Osteoblast (primary cell): ENCODE results near the gene TMTC2. TPM values are rescaled to one million over a fixed set of nuclear protein-coding genes. Genes with fewer than 3 reads are reported as not detected.

ENCODE experiments used
- DNase-seq: peaks from one replicate; pipeline ENCODE4 v3.0.0; 2011; ENCODE audit warnings: low spot score, mixed read lengths; ENCODE audit not compliant: insufficient read length; ENCODE audit errors: missing footprints
- H2AFZ ChIP-seq: 2 replicates; pipeline ENCODE4 v1.6.0; 2011; ENCODE audit warnings: mild to moderate bottlenecking, low read length
- H3K27ac ChIP-seq: 2 replicates; pipeline ENCODE4 v1.5.1; 2011; ENCODE audit warnings: mild to moderate bottlenecking, low read depth, low read length, moderate library complexity
- H3K27me3 ChIP-seq: 2 replicates; pipeline ENCODE4 v1.6.0; 2012; ENCODE audit warnings: mild to moderate bottlenecking, control low read depth, inconsistent platforms, low read length, moderate library complexity; ENCODE audit not compliant: insufficient read depth
- H3K36me3 ChIP-seq: 2 replicates; pipeline ENCODE4 v1.5.1; 2011; ENCODE audit warnings: mild to moderate bottlenecking, low read length, control low read depth, moderate library complexity; ENCODE audit not compliant: insufficient read depth
- H3K4me1 ChIP-seq: 2 replicates; pipeline ENCODE4 v1.5.1; 2011; ENCODE audit warnings: mild to moderate bottlenecking, low read length, control low read depth, moderate library complexity; ENCODE audit not compliant: insufficient read depth
- H3K4me2 ChIP-seq: 2 replicates; pipeline ENCODE4 v1.6.0; 2011; ENCODE audit warnings: mild to moderate bottlenecking, low read length; ENCODE audit not compliant: insufficient read depth
- H3K4me3 ChIP-seq: fragments of 200-600 bp; sonication (generic); 3 replicates; pipeline ENCODE4 v1.5.1; 2012; ENCODE audit warnings: mild to moderate bottlenecking, low read length, inconsistent platforms; ENCODE audit not compliant: insufficient read depth
- H3K79me2 ChIP-seq: 2 replicates; pipeline ENCODE4 v1.6.0; 2012; ENCODE audit warnings: mild to moderate bottlenecking, low read length, control low read depth, inconsistent platforms; ENCODE audit not compliant: insufficient read depth
- H3K9me3 ChIP-seq: 2 replicates; pipeline ENCODE4 v1.5.1; 2011; ENCODE audit warnings: low read depth, low read length, control low read depth
- H4K20me1 ChIP-seq: 2 replicates; pipeline ENCODE4 v1.6.0; 2012; ENCODE audit warnings: mild to moderate bottlenecking, low read length, control low read depth; ENCODE audit not compliant: insufficient read depth
- CTCF ChIP-seq: IDR thresholded peaks from 2 replicates; pipeline ENCODE4 v1.5.1; 2011; ENCODE audit warnings: mild to moderate bottlenecking, low read depth, low read length, moderate library complexity; ENCODE audit errors: extremely low read depth
- total RNA-seq: library from RNA; depleted of rRNA; stranded (reverse); fragments of >200 nt; gene quantifications from 2 replicates; pipeline ENCODE4 v1.2.3, GENCODE V29; 2012

TMTC2 gene
- total RNA-seq, 1 donor = 2.5 TPM

- H3K9me3 ChIP-seq = no peaks in the 10 kb centered on the region
- DNase-seq = no peak
- TF ChIP-seq CTCF = no peak
- no peaks in the 10 kb centered on the region for H3K4me1 ChIP-seq
- H3K4me3 ChIP-seq = no peak overlapping the region
- no peak overlapping the region for H2AFZ ChIP-seq
- H3K79me2 ChIP-seq = no peaks in the 10 kb centered on the region
- H3K27ac ChIP-seq = no peak overlapping the region
- H3K4me2 ChIP-seq = no peak overlapping the region
- H3K27me3 ChIP-seq = no peaks in the 10 kb centered on the region
- no peaks in the 10 kb centered on the region for H3K36me3 ChIP-seq
- no peaks in the 10 kb centered on the region for H4K20me1 ChIP-seq
These were observed 19.1 kb downstream of the TMTC2 start for GRCh38 chr12:82705774-82706173.

GRCh38 chr12:82708061-82708879 lies 21.6 kb downstream of the TMTC2 start:
- Histone ChIP-seq H3K79me2 (no peaks in the 10 kb centered on the region), H3K27ac (no peak overlapping the region), H3K9me3 (no peaks in the 10 kb centered on the region), H4K20me1 (no peaks in the 10 kb centered on the region), H2AFZ (no peak overlapping the region), H3K4me3 (no peak overlapping the region), H3K27me3 (no peaks in the 10 kb centered on the region), H3K36me3 (no peaks in the 10 kb centered on the region), H3K4me2 (no peak overlapping the region), H3K4me1 (no peaks in the 10 kb centered on the region)
- TF ChIP-seq CTCF = no peak
- peak; percentile 61 for DNase-seq

- Histone ChIP-seq H3K79me2 (no peaks in the 10 kb centered on the region), H3K27ac (no peak overlapping the region), H3K4me1 (no peaks in the 10 kb centered on the region), H3K4me2 (no peak overlapping the region), H2AFZ (no peak overlapping the region), H3K27me3 (no peaks in the 10 kb centered on the region), H3K9me3 (no peaks in the 10 kb centered on the region), H3K4me3 (no peak overlapping the region), H4K20me1 (no peaks in the 10 kb centered on the region), H3K36me3 (no peaks in the 10 kb centered on the region)
- no peak for DNase-seq
- no peak for TF ChIP-seq CTCF
These were observed 23.2 kb downstream of the TMTC2 start for GRCh38 chr12:82709794-82710355.

- H3K27me3 ChIP-seq = no peaks in the 10 kb centered on the region
- no peaks in the 10 kb centered on the region for H3K4me1 ChIP-seq
- H3K4me3 ChIP-seq = no peak overlapping the region
- H3K27ac ChIP-seq = no peak overlapping the region
- no peaks in the 10 kb centered on the region for H3K9me3 ChIP-seq
- no peak for TF ChIP-seq CTCF
- no peaks in the 10 kb centered on the region for H3K36me3 ChIP-seq
- no peaks in the 10 kb centered on the region for H3K79me2 ChIP-seq
- H2AFZ ChIP-seq = no peak overlapping the region
- DNase-seq = no peak
- H3K4me2 ChIP-seq = no peak overlapping the region
- no peaks in the 10 kb centered on the region for H4K20me1 ChIP-seq
These were observed 24.0 kb downstream of the TMTC2 start for GRCh38 chr12:82710741-82711140.
